Measurements from ENCODE around the gene CBX7. TPM values are rescaled to one million over a fixed set of nuclear protein-coding genes. Genes with fewer than 3 reads are reported as not detected.

The CBX7 gene
- polyA plus RNA-seq, 1 donor from 2014 or later: 4.4 TPM

DNA sequence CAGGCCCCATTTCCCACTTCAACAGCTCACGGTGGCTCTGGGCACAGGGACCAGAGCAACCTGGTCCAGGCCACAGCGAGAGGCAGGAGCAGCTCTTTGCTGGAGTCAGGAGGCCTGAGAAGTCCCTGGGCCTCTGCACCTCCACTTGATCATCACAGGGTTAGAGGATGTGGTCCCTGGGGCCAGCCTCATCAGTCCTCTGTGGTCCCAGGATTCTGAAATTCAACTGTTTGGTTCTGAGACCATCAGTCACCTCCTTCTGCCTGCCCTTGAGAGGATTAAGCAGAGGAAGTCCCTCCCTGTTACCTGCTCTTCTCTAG is 24.9 kb upstream of the CBX7 start:
- Histone ChIP-seq H2AFZ (ENCODE audit: low read depth, low read length) (no peak overlapping the region), H3K27me3 (ENCODE audit: insufficient read depth, low read depth, low read length) (no peaks in the 10 kb centered on the region), H3K9me3 (ENCODE audit: low read length) (no peaks in the 10 kb centered on the region), H3K27ac (ENCODE audit: low read length) (no peak overlapping the region), H3K9me2 (ENCODE audit: insufficient read depth, low read length) (no peaks in the 10 kb centered on the region), H3K9ac (ENCODE audit: low read length) (no peak overlapping the region), H3K36me3 (ENCODE audit: insufficient read depth, low read length) (no peaks in the 10 kb centered on the region), H3K4me2 (ENCODE audit: low read length) (no peak overlapping the region), H3K4me3 (ENCODE audit: low read length) (no peak overlapping the region), H3F3A (ENCODE audit: insufficient read depth, low read length, poor library complexity, severe bottlenecking) (no peaks in the 10 kb centered on the region), H3K79me2 (replicated peaks; ENCODE audit: insufficient read depth, low read length) (no peaks in the 10 kb centered on the region), H4K20me1 (ENCODE audit: insufficient read depth) (no peaks in the 10 kb centered on the region)
- TF ChIP-seq EZH2 (IDR thresholded peaks at IDR 0.05; ENCODE audit: borderline replicate concordance, insufficient read depth, low read length, poor library complexity, severe bottlenecking) (no peak), MXI1 (conservative IDR thresholded peaks at IDR 0.05; ENCODE audit: poor library complexity, severe bottlenecking) (no peak)

- Histone ChIP-seq H3K4me2 (ENCODE audit: low read length) (no peak overlapping the region), H3K9ac (ENCODE audit: low read length) (no peak overlapping the region), H3K27me3 (ENCODE audit: insufficient read depth, low read depth, low read length) (no peaks in the 10 kb centered on the region), H3K79me2 (replicated peaks; ENCODE audit: insufficient read depth, low read length) (no peaks in the 10 kb centered on the region), H3K36me3 (ENCODE audit: insufficient read depth, low read length) (no peaks in the 10 kb centered on the region), H3K4me3 (ENCODE audit: low read length) (no peak overlapping the region), H3K27ac (ENCODE audit: low read length) (no peak overlapping the region), H3F3A (ENCODE audit: insufficient read depth, low read length, poor library complexity, severe bottlenecking) (no peaks in the 10 kb centered on the region), H3K9me3 (ENCODE audit: low read length) (no peaks in the 10 kb centered on the region), H2AFZ (ENCODE audit: low read depth, low read length) (no peak overlapping the region), H4K20me1 (ENCODE audit: insufficient read depth) (no peaks in the 10 kb centered on the region), H3K9me2 (ENCODE audit: insufficient read depth, low read length) (no peaks in the 10 kb centered on the region)
- TF ChIP-seq RAD21 (conservative IDR thresholded peaks at IDR 0.05) (no peak), MXI1 (conservative IDR thresholded peaks at IDR 0.05; ENCODE audit: poor library complexity, severe bottlenecking) (no peak), EZH2 (IDR thresholded peaks at IDR 0.05; ENCODE audit: borderline replicate concordance, insufficient read depth, low read length, poor library complexity, severe bottlenecking) (no peak), TAF1 (IDR thresholded peaks at IDR 0.05; ENCODE audit: low read depth) (no peak), POLR2AphosphoS5 (IDR thresholded peaks at IDR 0.05) (no peak)
- TF ChIP-seq, protein P1, sequence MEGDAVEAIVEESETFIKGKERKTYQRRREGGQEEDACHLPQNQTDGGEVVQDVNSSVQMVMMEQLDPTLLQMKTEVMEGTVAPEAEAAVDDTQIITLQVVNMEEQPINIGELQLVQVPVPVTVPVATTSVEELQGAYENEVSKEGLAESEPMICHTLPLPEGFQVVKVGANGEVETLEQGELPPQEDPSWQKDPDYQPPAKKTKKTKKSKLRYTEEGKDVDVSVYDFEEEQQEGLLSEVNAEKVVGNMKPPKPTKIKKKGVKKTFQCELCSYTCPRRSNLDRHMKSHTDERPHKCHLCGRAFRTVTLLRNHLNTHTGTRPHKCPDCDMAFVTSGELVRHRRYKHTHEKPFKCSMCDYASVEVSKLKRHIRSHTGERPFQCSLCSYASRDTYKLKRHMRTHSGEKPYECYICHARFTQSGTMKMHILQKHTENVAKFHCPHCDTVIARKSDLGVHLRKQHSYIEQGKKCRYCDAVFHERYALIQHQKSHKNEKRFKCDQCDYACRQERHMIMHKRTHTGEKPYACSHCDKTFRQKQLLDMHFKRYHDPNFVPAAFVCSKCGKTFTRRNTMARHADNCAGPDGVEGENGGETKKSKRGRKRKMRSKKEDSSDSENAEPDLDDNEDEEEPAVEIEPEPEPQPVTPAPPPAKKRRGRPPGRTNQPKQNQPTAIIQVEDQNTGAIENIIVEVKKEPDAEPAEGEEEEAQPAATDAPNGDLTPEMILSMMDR (IDR thresholded peaks at IDR 0.05; ENCODE audit: poor library complexity, severe bottlenecking): no peak
Observed at GRCh38 chr22:39176714-39177455, 24.4 kb upstream of the CBX7 start.

- H3F3A ChIP-seq (ENCODE audit: insufficient read depth, low read length, poor library complexity, severe bottlenecking): no peaks in the 10 kb centered on the region
- H3K9me2 ChIP-seq (ENCODE audit: insufficient read depth, low read length): no peaks in the 10 kb centered on the region
- no peaks in the 10 kb centered on the region for H3K79me2 ChIP-seq (replicated peaks; ENCODE audit: insufficient read depth, low read length)
- no peaks in the 10 kb centered on the region for H3K36me3 ChIP-seq (ENCODE audit: insufficient read depth, low read length)
- no peak overlapping the region for H3K4me3 ChIP-seq (ENCODE audit: low read length)
- no peak overlapping the region for H2AFZ ChIP-seq (ENCODE audit: low read depth, low read length)
- H3K9me3 ChIP-seq (ENCODE audit: low read length): no peaks in the 10 kb centered on the region
- TF ChIP-seq, protein P1 (IDR thresholded peaks at IDR 0.05; ENCODE audit: poor library complexity, severe bottlenecking): no peak
- TF ChIP-seq REST (IDR thresholded peaks at IDR 0.05; ENCODE audit: borderline replicate concordance) (no peak), EP300 (conservative IDR thresholded peaks at IDR 0.05; ENCODE audit: poor library complexity, severe bottlenecking) (no peak), POLR2AphosphoS5 (IDR thresholded peaks at IDR 0.05) (no peak), RAD21 (conservative IDR thresholded peaks at IDR 0.05) (no peak), SMC3 (conservative IDR thresholded peaks at IDR 0.05; ENCODE audit: poor library complexity) (no peak), EZH2 (IDR thresholded peaks at IDR 0.05; ENCODE audit: borderline replicate concordance, insufficient read depth, low read length, poor library complexity, severe bottlenecking) (no peak), MXI1 (conservative IDR thresholded peaks at IDR 0.05; ENCODE audit: poor library complexity, severe bottlenecking) (no peak), TAF1 (IDR thresholded peaks at IDR 0.05; ENCODE audit: low read depth) (no peak)
- no peak overlapping the region for H3K9ac ChIP-seq (ENCODE audit: low read length)
- H3K27me3 ChIP-seq (ENCODE audit: insufficient read depth, low read depth, low read length): no peaks in the 10 kb centered on the region
- H4K20me1 ChIP-seq (ENCODE audit: insufficient read depth): no peaks in the 10 kb centered on the region
- no peak overlapping the region for H3K27ac ChIP-seq (ENCODE audit: low read length)
- H3K4me2 ChIP-seq (ENCODE audit: low read length): no peak overlapping the region
Observed at GRCh38 chr22:39176143-39176713, 23.7 kb upstream of the CBX7 start.

All from neural cell (in vitro differentiated cells).